Progenitor cell of endocrine pancreas (in vitro differentiated cells): ENCODE measurements around the gene KAT8. TPM values are rescaled to one million over a fixed set of nuclear protein-coding genes. Genes with fewer than 3 reads are reported as not detected.

Experiments used
- DNase-seq: peaks from one replicate; pipeline ENCODE4 v3.0.0; 2021; ENCODE audit warnings: low spot score; ENCODE audit not compliant: unreplicated experiment
- H3K27ac Mint-ChIP-seq: 2 replicates; pipeline ENCODE4 v1.8.0; 2021; ENCODE audit warnings: mild to moderate bottlenecking, moderate library complexity, mixed read lengths
- H3K27me3 Mint-ChIP-seq: 2 replicates; pipeline ENCODE4 v1.8.0; 2021; ENCODE audit warnings: mixed read lengths
- H3K36me3 Mint-ChIP-seq: 2 replicates; pipeline ENCODE4 v1.8.0; 2022; ENCODE audit warnings: mixed read lengths; ENCODE audit not compliant: insufficient read depth
- H3K4me1 Mint-ChIP-seq: 2 replicates; pipeline ENCODE4 v1.8.0; 2021; ENCODE audit warnings: low read depth, mixed read lengths
- H3K4me3 Mint-ChIP-seq: 2 replicates; pipeline ENCODE4 v1.8.0; 2021; ENCODE audit warnings: low read depth, mild to moderate bottlenecking, moderate library complexity, mixed read lengths
- H3K9me3 Mint-ChIP-seq: 2 replicates; pipeline ENCODE4 v1.8.0; 2021; ENCODE audit warnings: low read depth, mixed read lengths
- CTCF ChIP-seq: fragments of 200-600 bp; sonication (generic); IDR thresholded peaks from one replicate; pipeline ENCODE4 v1.5.0; 2021; ENCODE audit warnings: antibody characterized with exemption, mild to moderate bottlenecking; ENCODE audit not compliant: unreplicated experiment
- total RNA-seq: library from RNA; stranded (reverse); gene quantifications from 2 replicates; pipeline ENCODE4 v1.2.1, GENCODE V29; 2021

KAT8 gene
- total RNA-seq, 1 donor from 2014 or later, result 72.4 TPM

GRCh38 chr16:31073970-31074813 lies 43.3 kb upstream of the KAT8 start, which contains the start of the genes ZNF646 and ZNF668:
TSS of gene ZNF646 (plus strand) at chr16:31074422. CDS start at chr16:31076325, 1,903 bp downstream.
TSS of gene ZNF668 (minus strand) at chr16:31074240. CDS start at chr16:31064459, 9,781 bp downstream.
- peak; percentile 89 for DNase-seq
- peak within 1 kb of the TSS; percentile 99 for H3K4me3 Mint-ChIP-seq
- H3K9me3 Mint-ChIP-seq, result no peaks in the 10 kb centered on the region
- H3K27me3 Mint-ChIP-seq, result no peaks in the 10 kb centered on the region
- TF ChIP-seq CTCF, result peak; percentile 18
- peaks cover 19% of the 10 kb centered on the region for H3K4me1 Mint-ChIP-seq
- peak within 1 kb of the TSS; percentile 99 for H3K27ac Mint-ChIP-seq
- H3K36me3 Mint-ChIP-seq, result peaks cover 4% of the 10 kb centered on the region

- H3K4me3 Mint-ChIP-seq, result peak overlapping the region; percentile 91
- H3K27me3 Mint-ChIP-seq, result no peaks in the 10 kb centered on the region
- DNase-seq, result no peak
- H3K27ac Mint-ChIP-seq, result peak overlapping the region; percentile 96
- no peak for TF ChIP-seq CTCF
- peaks cover 4% of the 10 kb centered on the region for H3K36me3 Mint-ChIP-seq
- no peaks in the 10 kb centered on the region for H3K9me3 Mint-ChIP-seq
- H3K4me1 Mint-ChIP-seq, result peaks cover 19% of the 10 kb centered on the region
These were observed 42.7 kb upstream of the KAT8 start for GRCh38 chr16:31074814-31075183.

- Mint-ChIP-seq H3K36me3 (peaks cover 4% of the 10 kb centered on the region), H3K4me3 (peak overlapping the region; percentile 91), H3K27ac (no peak overlapping the region)
These were observed 41.1 kb upstream of the KAT8 start for GRCh38 chr16:31076319-31076718.

GRCh38 chr16:31077024-31077423 lies 40.4 kb upstream of the KAT8 start:
- peaks cover 4% of the 10 kb centered on the region for H3K36me3 Mint-ChIP-seq
- H3K4me1 Mint-ChIP-seq, result peaks cover 13% of the 10 kb centered on the region
- no peak for TF ChIP-seq CTCF
- no peak for DNase-seq
- H3K27ac Mint-ChIP-seq, result no peak overlapping the region
- no peak overlapping the region for H3K4me3 Mint-ChIP-seq
- H3K9me3 Mint-ChIP-seq, result no peaks in the 10 kb centered on the region
- no peaks in the 10 kb centered on the region for H3K27me3 Mint-ChIP-seq

More at GRCh38 chr16:31076319-31076718, 41.1 kb upstream of the KAT8 start:
- DNase-seq, result no peak
- TF ChIP-seq CTCF, result no peak
- Mint-ChIP-seq H3K27me3 (no peaks in the 10 kb centered on the region), H3K4me1 (peaks cover 19% of the 10 kb centered on the region), H3K9me3 (no peaks in the 10 kb centered on the region)

- no peak for DNase-seq
- Mint-ChIP-seq H3K4me1 (peaks cover 7% of the 10 kb centered on the region), H3K27me3 (no peaks in the 10 kb centered on the region), H3K9me3 (no peaks in the 10 kb centered on the region), H3K36me3 (peaks cover 4% of the 10 kb centered on the region), H3K4me3 (no peak overlapping the region), H3K27ac (no peak overlapping the region)
- TF ChIP-seq CTCF, result no peak
These were observed 39.7 kb upstream of the KAT8 start for GRCh38 chr16:31077592-31078396.
